Large intestine (tissue), 3 donors: ENCODE measurements around the gene PALLD. TPM values are rescaled to one million over a fixed set of nuclear protein-coding genes. Genes with fewer than 3 reads are reported as not detected.

ENCODE experiments used
- DNase-seq, 2 donors: peaks; one replicate each; pipeline versions ENCODE4 v3.0.0 to v3.0.0-alpha.2; 2013
- H3K27ac ChIP-seq: one replicate; pipeline ENCODE4 v1.5.1; 2013; ENCODE audit warnings: low read length
- H3K27me3 ChIP-seq: 2 replicates; pipeline ENCODE4 v1.6.1; 2013; ENCODE audit warnings: low read length; ENCODE audit not compliant: control insufficient read depth, insufficient read depth
- H3K36me3 ChIP-seq: 2 replicates; pipeline ENCODE4 v1.6.1; 2013; ENCODE audit warnings: low read length; ENCODE audit not compliant: control insufficient read depth, insufficient read depth
- H3K4me1 ChIP-seq: one replicate; pipeline ENCODE4 v1.6.1; 2013; ENCODE audit warnings: low read length; ENCODE audit not compliant: control insufficient read depth, insufficient read depth
- H3K4me3 ChIP-seq: one replicate; pipeline ENCODE4 v1.5.1; 2013; ENCODE audit warnings: low read length
- H3K9me3 ChIP-seq: one replicate; pipeline ENCODE4 v1.6.1; 2013; ENCODE audit warnings: mild to moderate bottlenecking, low read depth, low read length, moderate library complexity; ENCODE audit not compliant: control insufficient read depth
- WGBS: methylation state at CpG from one replicate; pipeline ENCODE4 v1.1.5; 2013; ENCODE audit warnings: low lambda C conversion rate; ENCODE audit not compliant: insufficient coverage; 5-methylcytosine and 5-hydroxymethylcytosine counted together
- polyA plus RNA-seq: library from polyadenylated mRNA; unstranded; fragments of 120-200 nt; gene quantifications from one replicate; pipeline ENCODE4 v1.2.1, GENCODE V29; 2013

The PALLD gene
- polyA plus RNA-seq, 1 donor, result 59.7 TPM

DNA sequence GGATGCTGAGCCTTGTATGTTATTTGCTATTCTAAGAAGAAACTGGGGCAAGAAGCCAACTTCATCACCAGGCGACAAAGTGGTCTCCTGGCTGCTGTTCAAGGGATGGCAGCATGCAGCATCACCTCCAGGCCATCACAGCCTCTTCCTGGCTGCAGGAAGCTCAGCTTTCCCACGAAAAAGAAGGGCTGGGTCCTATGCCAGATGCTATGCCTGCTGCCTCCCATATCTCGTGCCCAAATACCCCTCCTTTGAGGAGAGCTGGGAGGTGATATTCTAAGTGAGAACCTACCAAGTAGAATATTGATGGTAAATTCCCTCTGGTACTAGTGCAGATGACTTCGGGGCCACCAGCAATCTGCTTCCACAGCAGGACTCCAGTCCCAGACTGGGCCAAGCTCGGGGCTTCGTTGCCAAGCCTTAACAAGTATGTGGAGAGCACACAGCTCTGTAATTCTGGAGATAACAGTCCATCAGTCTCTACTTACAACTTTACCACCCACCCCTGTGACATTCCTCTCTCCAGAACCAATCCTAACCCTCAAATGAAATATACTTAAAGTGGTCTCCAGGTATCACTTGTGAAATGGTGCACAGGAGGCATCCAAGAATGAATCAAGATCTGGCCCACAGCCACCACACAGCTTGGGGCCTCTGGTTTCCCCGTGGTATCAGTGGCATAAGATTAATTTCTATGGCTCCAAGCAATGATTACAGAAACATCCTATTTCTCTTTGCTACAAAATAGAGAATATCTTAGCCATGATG, 149.3 kb downstream of the PALLD start:
- Histone ChIP-seq H3K27ac (no peak overlapping the region), H3K9me3 (no peaks in the 10 kb centered on the region), H3K27me3 (no peaks in the 10 kb centered on the region), H3K36me3 (no peaks in the 10 kb centered on the region), H3K4me3 (no peak overlapping the region), H3K4me1 (no peaks in the 10 kb centered on the region)
- DNase-seq, result no peak
- WGBS, result no CpG with 5 or more reads among the region's 7 CpGs

DNA sequence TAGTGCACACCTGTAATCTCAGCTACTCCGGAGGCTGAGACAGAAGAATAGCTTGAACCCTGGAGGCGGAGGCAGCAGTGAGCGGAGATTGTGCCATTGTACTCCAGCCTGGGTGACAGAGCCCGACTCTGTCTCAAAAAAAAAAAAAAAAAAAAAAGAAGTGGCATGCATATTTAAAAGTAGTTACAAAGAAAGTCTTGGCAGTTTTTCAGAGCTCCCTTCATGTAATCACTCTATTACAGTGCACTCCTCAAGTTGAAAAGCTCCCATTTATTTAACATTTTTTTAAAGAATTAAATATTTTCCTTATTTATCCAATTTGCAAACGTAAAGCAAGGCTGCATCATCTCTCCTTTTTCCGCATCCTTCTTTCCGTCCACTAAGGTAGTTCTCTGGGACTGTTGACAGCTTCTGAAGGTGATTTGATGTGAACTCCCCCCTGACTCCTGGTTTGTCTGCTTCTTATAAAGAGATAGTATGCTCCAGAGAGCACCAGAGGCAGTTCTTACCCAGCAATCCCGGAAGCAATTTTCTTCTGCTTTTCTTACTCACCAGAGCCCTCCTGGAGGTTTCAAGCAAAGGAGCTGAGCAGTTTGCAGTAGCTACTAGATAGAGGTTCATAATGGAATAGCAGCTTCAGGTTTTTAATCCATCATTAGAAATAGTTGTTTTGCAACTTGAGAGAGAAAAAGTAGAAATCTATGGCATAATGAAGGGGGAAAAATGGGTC, 151.0 kb downstream of the PALLD start:
- Histone ChIP-seq H3K9me3 (no peaks in the 10 kb centered on the region), H3K27ac (no peak overlapping the region), H3K36me3 (no peaks in the 10 kb centered on the region), H3K4me3 (no peak overlapping the region), H3K4me1 (no peaks in the 10 kb centered on the region), H3K27me3 (no peaks in the 10 kb centered on the region)
- no peak for DNase-seq
- WGBS, result no CpG with 5 or more reads among the region's 8 CpGs

DNA sequence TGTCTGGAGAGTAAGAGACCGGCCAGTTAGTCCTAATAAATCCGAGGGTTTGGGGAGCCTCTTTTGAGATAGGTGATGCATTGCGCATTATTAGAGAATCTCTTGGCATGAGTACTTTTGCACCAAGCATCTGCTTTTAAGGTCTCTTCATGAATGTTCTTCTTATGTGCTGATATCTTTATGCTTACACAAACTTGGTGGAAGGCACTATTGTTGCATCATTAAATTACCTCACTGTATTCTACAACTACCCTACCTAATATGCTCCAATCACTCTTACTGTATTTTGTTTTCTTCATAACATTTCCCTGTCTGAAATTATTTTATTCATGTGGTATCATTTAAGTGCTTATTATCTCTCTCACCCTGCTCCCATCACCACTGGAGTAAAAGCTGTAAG, 151.6 kb downstream of the PALLD start:
- no peak for DNase-seq
- H3K27ac ChIP-seq, result no peak overlapping the region
- no peaks in the 10 kb centered on the region for H3K36me3 ChIP-seq
- 100% methylated on average over 2 of the region's 3 CpGs for WGBS
- H3K27me3 ChIP-seq, result no peaks in the 10 kb centered on the region
- H3K4me3 ChIP-seq, result no peak overlapping the region
- no peaks in the 10 kb centered on the region for H3K9me3 ChIP-seq
- H3K4me1 ChIP-seq, result no peaks in the 10 kb centered on the region

DNA sequence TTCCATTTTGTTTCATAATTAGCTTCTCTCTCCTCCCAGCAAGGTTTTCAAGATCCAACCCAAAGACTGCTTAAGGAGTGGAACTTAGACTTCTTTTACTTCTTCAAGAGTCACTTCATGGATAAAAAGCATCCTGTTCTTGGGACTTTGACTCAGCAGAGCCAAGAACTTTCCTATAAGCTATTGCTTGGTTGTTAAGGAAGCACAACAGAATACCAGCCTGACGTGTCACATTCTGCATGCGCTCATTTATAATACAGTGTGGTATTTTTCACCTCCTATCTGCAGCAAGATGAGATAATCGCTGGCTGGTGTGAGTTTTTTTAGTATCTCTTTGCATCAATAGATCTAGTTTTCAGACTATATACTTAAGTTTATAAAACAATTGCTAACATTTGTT, 152.1 kb downstream of the PALLD start:
- H3K9me3 ChIP-seq, result no peaks in the 10 kb centered on the region
- no peaks in the 10 kb centered on the region for H3K36me3 ChIP-seq

DNA sequence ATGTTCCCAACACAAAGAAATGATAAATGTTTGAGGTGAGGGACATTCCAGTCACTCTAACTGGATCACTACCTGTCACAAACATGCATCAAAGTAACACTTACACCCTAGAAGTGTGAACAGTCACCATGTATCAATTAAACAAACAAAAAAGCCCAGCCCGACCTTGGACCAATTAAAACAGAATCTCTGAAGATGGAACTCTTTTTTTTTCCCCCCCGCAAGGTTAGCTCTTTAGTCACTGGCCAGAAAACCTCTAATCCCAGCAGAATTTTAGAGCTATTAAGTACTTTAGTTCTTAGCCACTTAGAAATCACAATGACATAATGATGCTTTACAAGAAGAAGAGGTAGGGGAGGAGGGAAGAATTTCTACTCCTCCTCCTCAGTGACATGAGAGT, 154.5 kb downstream of the PALLD start:
- H3K4me3 ChIP-seq, result no peak overlapping the region
- H3K27me3 ChIP-seq, result no peaks in the 10 kb centered on the region
- no peaks in the 10 kb centered on the region for H3K4me1 ChIP-seq
- no peak overlapping the region for H3K27ac ChIP-seq
- WGBS, result no CpG with 5 or more reads among the region's 2 CpGs
- H3K36me3 ChIP-seq, result no peaks in the 10 kb centered on the region
- H3K9me3 ChIP-seq, result no peaks in the 10 kb centered on the region
- no peak for DNase-seq

More for the DNA sequence above, 152.1 kb downstream of the PALLD start:
- no peak for DNase-seq
- H3K27me3 ChIP-seq, result no peaks in the 10 kb centered on the region
- no CpG with 5 or more reads among the region's 3 CpGs for WGBS
- no peaks in the 10 kb centered on the region for H3K4me1 ChIP-seq
- no peak overlapping the region for H3K4me3 ChIP-seq
- H3K27ac ChIP-seq, result no peak overlapping the region

GRCh38 chr4:168651864-168652263, 155.0 kb downstream of the PALLD start:
- Histone ChIP-seq H3K36me3 (no peaks in the 10 kb centered on the region), H3K27ac (no peak overlapping the region)
- no CpG with 5 or more reads among the region's 4 CpGs for WGBS

GRCh38 chr4:168652755-168653154, 155.9 kb downstream of the PALLD start:
- Histone ChIP-seq H3K4me1 (no peaks in the 10 kb centered on the region), H3K4me3 (no peak overlapping the region), H3K9me3 (no peaks in the 10 kb centered on the region), H3K27me3 (no peaks in the 10 kb centered on the region), H3K36me3 (no peaks in the 10 kb centered on the region), H3K27ac (no peak overlapping the region)
- 100% methylated on average over 1 of the region's 2 CpGs for WGBS
- no peak for DNase-seq

More at GRCh38 chr4:168651864-168652263, 155.0 kb downstream of the PALLD start:
- H3K27me3 ChIP-seq, result no peaks in the 10 kb centered on the region
- H3K4me3 ChIP-seq, result no peak overlapping the region
- no peaks in the 10 kb centered on the region for H3K4me1 ChIP-seq
- DNase-seq, result no peak
- no peaks in the 10 kb centered on the region for H3K9me3 ChIP-seq

- H3K36me3 ChIP-seq, result no peaks in the 10 kb centered on the region
- no peaks in the 10 kb centered on the region for H3K9me3 ChIP-seq
- H3K27ac ChIP-seq, result no peak overlapping the region
- no peak overlapping the region for H3K4me3 ChIP-seq
- no peaks in the 10 kb centered on the region for H3K4me1 ChIP-seq
- H3K27me3 ChIP-seq, result no peaks in the 10 kb centered on the region
- peak; percentile 29 to 64 for DNase-seq
- 69% methylated on average over 2 of the region's 4 CpGs for WGBS
These were observed 157.4 kb downstream of the PALLD start for GRCh38 chr4:168654104-168654847.

DNA sequence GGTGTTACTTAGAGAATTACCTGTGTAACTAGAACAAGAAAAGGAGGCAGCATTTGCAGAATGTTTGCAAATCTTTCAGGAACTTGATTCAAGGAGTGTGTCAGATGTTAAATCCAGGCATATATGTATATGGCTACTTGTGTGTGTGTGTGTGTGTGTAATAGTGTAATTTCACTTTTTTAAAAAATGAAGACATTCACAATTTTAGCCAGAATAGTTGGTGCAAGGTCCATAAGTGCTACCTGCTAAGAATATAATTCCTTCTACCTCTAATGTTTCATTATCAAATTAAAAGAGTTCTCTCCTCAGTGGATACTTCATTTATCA, 158.0 kb downstream of the PALLD start:
- no peaks in the 10 kb centered on the region for H3K27me3 ChIP-seq
- no peak overlapping the region for H3K4me3 ChIP-seq
- H3K27ac ChIP-seq, result no peak overlapping the region
- no peaks in the 10 kb centered on the region for H3K9me3 ChIP-seq
- DNase-seq, result no peak
- no peaks in the 10 kb centered on the region for H3K36me3 ChIP-seq
- H3K4me1 ChIP-seq, result no peaks in the 10 kb centered on the region

DNA sequence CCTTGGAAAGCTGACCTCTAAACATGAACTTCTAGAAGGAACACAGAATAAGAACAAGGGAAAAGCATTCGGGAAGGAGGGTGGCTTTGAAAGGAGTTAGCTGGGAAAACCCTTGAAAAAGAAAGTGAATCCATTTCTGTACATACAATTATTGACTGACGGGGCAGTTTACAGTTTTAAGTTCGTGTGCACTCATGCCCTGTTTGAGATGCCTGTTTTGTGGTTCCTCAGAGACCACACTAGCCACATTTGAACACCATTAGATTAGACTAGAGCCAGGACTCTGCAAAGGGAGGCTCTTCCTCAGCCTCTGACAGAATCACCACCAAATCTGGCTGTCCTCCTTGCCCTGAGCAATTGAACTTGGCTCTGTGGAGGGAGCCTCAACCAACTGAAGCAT, 158.3 kb downstream of the PALLD start:
- H3K9me3 ChIP-seq, result no peaks in the 10 kb centered on the region
- H3K4me1 ChIP-seq, result no peaks in the 10 kb centered on the region
- H3K27me3 ChIP-seq, result no peaks in the 10 kb centered on the region
- H3K27ac ChIP-seq, result no peak overlapping the region
- WGBS, result 71% methylated on average over 1 of the region's 3 CpGs
- H3K36me3 ChIP-seq, result no peaks in the 10 kb centered on the region
- peak in 1 of 2 donors; percentile 45 for DNase-seq
- H3K4me3 ChIP-seq, result no peak overlapping the region
